Ascending aorta (tissue), 2 donors: Measurements from ENCODE around the gene ADGRF3. TPM values are rescaled to one million over a fixed set of nuclear protein-coding genes. Genes with fewer than 3 reads are reported as not detected.
"Not testable (repeated sequence)": the region's sequence is repeated elsewhere in the genome, so short reads cannot be mapped to it uniquely, and the experiment has no call there.

ENCODE experiments used
- DNase-seq, 2 donors: peaks; one replicate each; pipeline ENCODE4 v3.0.0-alpha.2; 2019; ENCODE audit warnings: low spot score in 2 of 2
- H3K27ac ChIP-seq, 2 donors: fragments of 200-600 bp; sonication (generic); one replicate each; pipeline ENCODE4 v1.5.1; 2016 to 2017; ENCODE audit warnings: mild to moderate bottlenecking in 1 of 2
- H3K27me3 ChIP-seq: fragments of 200-600 bp; sonication (generic); one replicate; pipeline ENCODE4 v1.5.1; 2017
- H3K36me3 ChIP-seq, 2 donors: fragments of 200-600 bp; sonication (generic); one replicate each; pipeline ENCODE4 v1.5.1; 2016
- H3K4me1 ChIP-seq, 2 donors: fragments of 200-600 bp; sonication (generic); one replicate each; pipeline ENCODE4 v1.5.1; 2016 to 2017; ENCODE audit warnings: mild to moderate bottlenecking in 1 of 2
- H3K4me3 ChIP-seq, 2 donors: fragments of 200-600 bp; sonication (generic); one replicate each; pipeline ENCODE4 v1.5.1; 2016 to 2017; ENCODE audit warnings: mild to moderate bottlenecking in 1 of 2
- H3K9me3 ChIP-seq, 2 donors: fragments of 200-600 bp; sonication (generic); one replicate each; pipeline ENCODE4 v1.5.1; 2016
- intact Hi-C: fragments of 100-400 bp; cut with DNase I; formaldehyde crosslinking; loops from one replicate; pipeline ENCODE4 v1.15.1; 2023
- total RNA-seq: library from RNA; depleted of rRNA; stranded (reverse); fragments of >200 nt; gene quantifications from one replicate; pipeline ENCODE4 v1.1.0, GENCODE V29; 2016
- TF ChIP-seq, protein P1 (sequence below), 3 experiments: fragments of 200-600 bp in 2 of 3; fragments of 450-650 bp in 1 of 3; sonication (generic) in 2 of 3; IDR thresholded peaks; one replicate each; pipeline ENCODE4 v1.5.1; 2016 to 2019; ENCODE audit warnings: antibody characterized with exemption in 3 of 3, mild to moderate bottlenecking in 1 of 3, moderate library complexity in 1 of 3

Gene ADGRF3
- total RNA-seq, 1 donor from 2014 or later: not detected

DNA sequence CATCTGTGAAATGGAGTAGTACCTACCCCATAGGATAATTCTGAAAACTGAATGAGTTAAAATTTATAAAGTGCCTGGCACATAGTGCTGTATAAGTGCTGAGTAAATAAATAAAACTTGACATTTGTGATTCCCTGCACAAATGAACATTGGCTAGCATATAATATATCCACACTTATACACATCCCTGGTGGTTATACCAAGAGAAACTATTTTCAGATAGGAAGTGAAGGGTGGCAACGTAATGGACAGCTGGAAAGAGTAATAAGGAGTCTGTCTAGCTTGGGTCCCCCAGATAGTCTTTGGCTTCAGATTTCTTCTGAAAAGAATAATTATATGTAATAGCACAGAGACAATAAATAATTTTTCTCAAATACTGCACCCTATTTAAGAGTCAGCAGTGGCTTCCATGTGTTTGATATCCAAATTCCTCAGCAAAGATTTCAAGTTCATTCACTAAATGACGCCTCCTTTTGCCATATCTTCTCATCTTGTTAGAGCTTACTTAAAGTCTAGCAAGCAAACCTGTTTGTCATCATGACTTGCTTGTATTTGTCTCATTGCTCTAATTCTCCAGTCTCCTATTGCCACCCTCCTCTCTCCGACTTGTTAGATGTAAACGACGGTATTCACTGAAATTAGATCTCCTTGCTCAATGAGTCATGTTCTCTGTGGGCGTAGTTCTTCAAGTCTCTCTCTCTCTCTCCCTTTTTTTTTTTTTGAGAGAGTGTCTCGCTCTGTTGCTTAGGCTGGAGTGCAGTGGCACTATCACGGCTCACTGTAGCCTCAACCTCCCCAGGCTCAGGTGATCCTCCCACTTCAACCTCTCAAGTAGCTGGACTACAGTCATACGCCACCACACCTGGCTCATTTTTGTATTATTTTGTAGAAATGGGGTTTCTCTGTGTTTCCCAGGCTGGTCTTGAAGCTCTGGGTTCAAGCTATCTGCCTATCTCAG lies 8.7 kb upstream of the ADGRF3 start:
- intact Hi-C loops: no loop called here
- TF ChIP-seq, protein P1, sequence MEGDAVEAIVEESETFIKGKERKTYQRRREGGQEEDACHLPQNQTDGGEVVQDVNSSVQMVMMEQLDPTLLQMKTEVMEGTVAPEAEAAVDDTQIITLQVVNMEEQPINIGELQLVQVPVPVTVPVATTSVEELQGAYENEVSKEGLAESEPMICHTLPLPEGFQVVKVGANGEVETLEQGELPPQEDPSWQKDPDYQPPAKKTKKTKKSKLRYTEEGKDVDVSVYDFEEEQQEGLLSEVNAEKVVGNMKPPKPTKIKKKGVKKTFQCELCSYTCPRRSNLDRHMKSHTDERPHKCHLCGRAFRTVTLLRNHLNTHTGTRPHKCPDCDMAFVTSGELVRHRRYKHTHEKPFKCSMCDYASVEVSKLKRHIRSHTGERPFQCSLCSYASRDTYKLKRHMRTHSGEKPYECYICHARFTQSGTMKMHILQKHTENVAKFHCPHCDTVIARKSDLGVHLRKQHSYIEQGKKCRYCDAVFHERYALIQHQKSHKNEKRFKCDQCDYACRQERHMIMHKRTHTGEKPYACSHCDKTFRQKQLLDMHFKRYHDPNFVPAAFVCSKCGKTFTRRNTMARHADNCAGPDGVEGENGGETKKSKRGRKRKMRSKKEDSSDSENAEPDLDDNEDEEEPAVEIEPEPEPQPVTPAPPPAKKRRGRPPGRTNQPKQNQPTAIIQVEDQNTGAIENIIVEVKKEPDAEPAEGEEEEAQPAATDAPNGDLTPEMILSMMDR (IDR thresholded peaks at IDR 0.05): no peak
- DNase-seq: no peak
- Histone ChIP-seq H3K9me3 (no peaks in the 10 kb centered on the region), H3K36me3 (no peaks in the 10 kb centered on the region), H3K27ac (no peak overlapping the region), H3K4me1 (no peaks in the 10 kb centered on the region), H3K27me3 (no peaks in the 10 kb centered on the region), H3K4me3 (no peak overlapping the region)

DNA sequence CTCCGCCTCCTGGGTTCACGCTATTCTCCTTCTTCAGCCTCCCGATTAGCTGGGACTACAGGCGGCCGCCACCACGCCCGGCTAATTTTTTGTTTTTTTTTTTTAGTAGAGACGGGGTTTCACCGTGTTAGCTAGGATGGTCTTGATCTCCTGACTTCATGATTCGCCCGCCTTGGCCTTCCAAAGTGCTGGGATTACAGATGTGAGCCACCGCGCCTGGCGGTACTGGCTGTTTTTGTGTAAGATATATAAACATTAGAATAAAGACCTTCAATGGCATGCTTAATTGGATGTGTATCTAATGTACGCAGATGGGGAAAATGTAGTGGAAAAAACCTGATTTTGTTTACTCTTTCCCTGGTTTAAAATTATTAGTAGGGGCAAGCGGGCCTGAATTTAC lies 7.9 kb upstream of the ADGRF3 start:
- intact Hi-C loops, DNase-seq, H3K36me3 ChIP-seq, H3K4me1 ChIP-seq, H3K27me3 ChIP-seq, H3K4me3 ChIP-seq, H3K9me3 ChIP-seq, H3K27ac ChIP-seq: not testable (repeated sequence)

DNA sequence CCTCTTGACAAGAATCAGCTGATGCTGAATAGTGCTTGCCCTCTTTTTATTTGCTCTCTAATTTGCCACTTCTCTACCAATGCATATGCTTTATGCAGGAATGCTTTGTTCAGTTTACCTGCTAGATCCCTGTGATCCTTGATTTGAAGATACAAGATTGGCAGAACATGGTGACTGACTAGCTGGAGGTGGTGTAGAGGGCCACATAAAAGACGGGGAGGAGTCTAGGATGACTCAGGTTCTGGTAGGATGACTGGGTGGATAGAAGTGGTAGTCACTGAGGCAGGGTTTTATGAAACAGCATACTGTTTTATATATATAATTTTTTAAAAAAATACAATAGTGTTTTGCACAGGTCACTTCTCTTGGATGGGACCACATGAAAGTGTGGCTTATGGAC lies 6.3 kb upstream of the ADGRF3 start:
- no peak for DNase-seq
- TF ChIP-seq, protein P1 (IDR thresholded peaks at IDR 0.05): no peak
- intact Hi-C loops: no loop called here
- no peaks in the 10 kb centered on the region for H3K9me3 ChIP-seq
- no peaks in the 10 kb centered on the region for H3K27me3 ChIP-seq
- H3K4me3 ChIP-seq: no peak overlapping the region
- H3K27ac ChIP-seq: no peak overlapping the region
- H3K4me1 ChIP-seq: no peaks in the 10 kb centered on the region
- H3K36me3 ChIP-seq: no peaks in the 10 kb centered on the region

DNA sequence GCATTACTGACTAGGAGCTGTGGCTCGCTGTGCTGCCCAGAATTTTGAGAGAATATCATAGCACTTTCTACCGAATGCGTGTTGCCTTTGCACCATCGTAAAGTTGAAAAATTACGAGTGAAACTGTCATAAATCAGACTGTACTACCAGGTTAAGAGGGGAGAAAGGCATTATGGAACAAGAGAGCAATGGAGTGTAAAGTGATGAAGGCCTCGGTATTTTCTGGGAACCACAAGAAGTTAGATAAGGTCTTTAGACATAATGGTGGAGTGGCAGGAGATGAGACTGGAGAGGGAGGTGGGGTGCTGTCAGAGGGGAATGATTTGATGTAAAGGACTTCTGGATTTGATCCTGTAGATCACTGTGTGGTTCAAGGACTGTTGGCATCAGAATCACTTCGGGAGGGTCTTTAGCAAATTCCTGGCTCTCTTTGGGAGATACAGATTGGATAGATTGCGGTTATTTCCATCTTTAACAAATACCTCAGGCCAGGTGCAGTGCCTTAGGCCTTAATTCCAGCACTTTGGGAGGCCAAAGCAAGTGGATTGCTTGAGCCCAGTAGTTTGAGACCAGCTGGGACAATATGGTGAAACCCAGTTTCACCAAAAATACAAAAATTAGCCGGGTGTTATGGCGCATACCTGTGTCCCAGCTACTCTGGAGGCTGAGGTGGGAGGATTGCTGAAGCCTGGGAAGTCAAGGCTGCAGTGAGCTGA lies 4.9 kb upstream of the ADGRF3 start:
- H3K36me3 ChIP-seq: no peaks in the 10 kb centered on the region
- TF ChIP-seq, protein P1 (IDR thresholded peaks at IDR 0.05): no peak
- no peak for DNase-seq
- H3K27ac ChIP-seq: no peak overlapping the region
- H3K4me3 ChIP-seq: no peak overlapping the region
- intact Hi-C loops: no loop called here
- peaks cover 0 to 11% of the 10 kb centered on the region in 2 donors for H3K4me1 ChIP-seq
- H3K27me3 ChIP-seq: no peaks in the 10 kb centered on the region
- no peaks in the 10 kb centered on the region for H3K9me3 ChIP-seq

DNA sequence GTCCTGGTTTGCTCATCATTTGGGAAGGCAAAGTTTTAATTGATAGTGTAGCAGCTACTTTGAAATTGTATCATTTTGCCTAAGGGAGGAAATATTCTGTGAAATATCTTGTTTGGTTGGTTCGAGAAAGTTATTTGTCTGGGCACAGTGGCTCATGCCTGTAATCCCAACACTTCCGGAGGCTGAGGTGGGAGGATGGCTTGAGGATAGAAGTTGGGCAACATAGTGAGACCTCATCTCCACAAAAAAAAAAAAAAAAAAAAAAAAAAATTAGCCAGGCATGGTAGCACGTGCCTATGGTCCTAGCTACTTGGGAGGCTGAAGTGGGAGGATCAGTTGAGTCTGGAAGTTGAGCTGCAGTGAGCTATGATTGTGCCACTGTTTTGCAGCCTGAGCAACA lies 3.1 kb upstream of the ADGRF3 start:
- Histone ChIP-seq H3K4me1 (peaks cover under 1 to 15% of the 10 kb centered on the region in 2 donors), H3K4me3 (no peak overlapping the region), H3K9me3 (no peaks in the 10 kb centered on the region), H3K36me3 (no peaks in the 10 kb centered on the region), H3K27me3 (no peaks in the 10 kb centered on the region), H3K27ac (no peak overlapping the region)
- no peak for DNase-seq
- TF ChIP-seq, protein P1 (IDR thresholded peaks at IDR 0.05): no peak
- intact Hi-C loops: loop anchor here (5.0 to 10.0 kb wide), 3 partner anchors 317 to 1305 kb away; partner anchors contain the start of genes EFR3B, KIF3C and RAB10
